Daoy (cell line): ENCODE results near the gene NPM1. TPM values are rescaled to one million over a fixed set of nuclear protein-coding genes. Genes with fewer than 3 reads are reported as not detected.
"Not testable (repeated sequence)": the region's sequence is repeated elsewhere in the genome, so short reads cannot be mapped to it uniquely, and the experiment has no call there.

Source experiments
- DNase-seq: peaks from one replicate; pipeline ENCODE4 v3.0.0-alpha.2; 2015; ENCODE audit warnings: low read depth
- total RNA-seq: library from RNA; depleted of rRNA; stranded (reverse); fragments of >200 nt; shearing (Covaris generic); gene quantifications from 2 replicates; pipeline ENCODE4 v1.2.3, GENCODE V29; 2014

The NPM1 gene
- total RNA-seq, 1 experiment from 2014 or later: 3,269 TPM

DNA sequence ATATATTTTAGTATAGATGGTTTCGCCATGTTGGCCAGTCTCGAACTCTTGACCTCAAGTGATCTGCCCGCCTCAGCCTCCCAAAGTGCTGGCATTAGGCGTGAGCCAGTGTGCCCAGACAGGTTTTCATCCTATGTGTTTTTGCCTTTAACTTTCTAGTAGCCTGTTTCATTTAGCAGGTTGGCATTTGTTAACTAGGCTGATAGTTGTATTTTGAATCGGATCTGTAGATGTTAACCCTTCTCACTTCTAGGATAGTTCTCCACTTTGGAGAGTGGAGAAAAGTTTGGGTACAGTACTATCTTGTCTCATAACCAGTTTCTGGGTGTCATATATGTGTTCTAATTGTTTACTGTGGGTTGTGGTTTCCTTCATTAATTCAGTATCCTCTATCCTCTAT is 24.5 kb downstream of the NPM1 start:
- no peak for DNase-seq

DNA sequence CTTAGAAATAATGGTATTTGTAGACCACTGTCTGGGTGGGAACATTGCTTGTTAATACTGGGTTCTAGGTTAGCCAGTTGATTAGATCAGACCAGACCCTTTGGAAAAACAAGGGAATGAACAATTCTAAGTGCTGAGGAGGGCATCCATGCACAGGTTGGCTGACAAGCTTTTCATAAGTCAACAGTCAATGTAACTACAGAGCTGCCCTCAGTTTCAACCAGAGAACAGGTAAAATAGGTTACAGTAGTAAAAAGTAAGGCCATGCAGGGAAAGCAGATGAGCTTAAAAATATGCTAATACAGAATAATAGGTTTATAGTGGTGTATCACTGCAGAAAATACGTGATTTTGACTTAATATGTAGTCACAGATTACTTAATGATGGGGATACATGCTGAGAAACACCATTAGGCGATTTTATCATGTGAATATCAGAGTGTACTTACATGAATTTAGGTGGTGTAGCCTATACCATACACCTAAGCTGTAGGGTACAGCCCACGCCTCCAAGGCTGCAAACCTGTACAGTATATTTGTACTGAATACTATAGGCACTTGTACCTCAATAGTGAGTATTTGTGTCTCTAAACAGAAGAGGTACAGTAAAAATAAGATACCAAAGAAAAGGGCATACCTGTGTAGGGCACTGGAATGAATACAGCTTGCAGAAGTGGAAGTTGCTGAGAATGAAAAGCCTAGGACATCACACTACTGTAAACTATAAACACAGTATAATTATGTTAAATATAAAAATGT is 25.7 kb downstream of the NPM1 start:
- no peak for DNase-seq

DNA sequence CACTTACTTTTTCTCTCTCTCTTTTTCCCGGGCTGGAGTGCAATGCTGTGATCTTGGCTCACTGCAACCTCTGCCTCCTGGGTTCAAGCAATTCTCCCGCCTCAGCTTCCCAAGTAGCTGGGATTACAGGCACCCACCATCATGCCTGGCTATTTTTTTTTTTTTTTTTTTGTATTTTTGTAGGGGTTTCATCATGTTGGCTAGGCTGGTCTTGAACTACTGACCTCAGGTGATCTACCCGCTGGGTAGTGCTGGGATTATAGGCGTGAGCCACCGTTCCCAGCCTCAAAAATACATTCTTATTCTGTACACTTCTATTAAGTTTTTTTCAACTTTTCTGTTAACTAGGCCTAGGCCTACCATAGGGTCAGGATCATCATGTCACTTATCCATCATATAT is 26.3 kb downstream of the NPM1 start:
- DNase-seq: not testable (repeated sequence)

DNA sequence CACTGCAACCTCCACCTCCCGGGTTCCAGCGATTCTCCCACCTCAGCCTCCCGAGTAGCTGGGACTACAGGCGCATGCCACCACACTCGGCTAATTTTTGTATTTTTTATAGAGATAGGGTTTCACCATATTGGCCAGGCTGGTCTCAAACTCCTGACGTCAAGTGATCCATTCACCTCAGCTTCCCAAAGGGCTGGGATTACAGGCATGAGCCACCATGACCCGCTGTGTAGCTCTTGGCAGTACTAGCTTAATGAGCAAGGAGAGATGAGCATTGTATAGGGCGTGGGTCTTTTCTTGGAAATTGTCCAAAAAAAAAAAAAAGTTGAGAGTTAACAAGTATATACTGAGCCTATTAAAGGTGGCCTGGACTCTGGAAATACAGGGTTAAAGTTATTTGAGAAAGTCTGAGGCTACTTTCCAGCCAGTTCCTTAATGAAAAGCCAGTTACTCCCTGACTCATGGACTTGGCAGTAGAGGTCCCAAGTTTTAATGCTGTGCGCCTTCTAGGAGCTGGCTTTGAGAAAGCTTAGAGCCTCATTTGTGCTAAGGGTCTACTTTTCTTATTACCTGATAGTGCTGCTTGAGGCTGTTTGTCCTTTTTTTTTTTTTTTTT is 27.6 kb downstream of the NPM1 start:
- peak; percentile 26 for DNase-seq

DNA sequence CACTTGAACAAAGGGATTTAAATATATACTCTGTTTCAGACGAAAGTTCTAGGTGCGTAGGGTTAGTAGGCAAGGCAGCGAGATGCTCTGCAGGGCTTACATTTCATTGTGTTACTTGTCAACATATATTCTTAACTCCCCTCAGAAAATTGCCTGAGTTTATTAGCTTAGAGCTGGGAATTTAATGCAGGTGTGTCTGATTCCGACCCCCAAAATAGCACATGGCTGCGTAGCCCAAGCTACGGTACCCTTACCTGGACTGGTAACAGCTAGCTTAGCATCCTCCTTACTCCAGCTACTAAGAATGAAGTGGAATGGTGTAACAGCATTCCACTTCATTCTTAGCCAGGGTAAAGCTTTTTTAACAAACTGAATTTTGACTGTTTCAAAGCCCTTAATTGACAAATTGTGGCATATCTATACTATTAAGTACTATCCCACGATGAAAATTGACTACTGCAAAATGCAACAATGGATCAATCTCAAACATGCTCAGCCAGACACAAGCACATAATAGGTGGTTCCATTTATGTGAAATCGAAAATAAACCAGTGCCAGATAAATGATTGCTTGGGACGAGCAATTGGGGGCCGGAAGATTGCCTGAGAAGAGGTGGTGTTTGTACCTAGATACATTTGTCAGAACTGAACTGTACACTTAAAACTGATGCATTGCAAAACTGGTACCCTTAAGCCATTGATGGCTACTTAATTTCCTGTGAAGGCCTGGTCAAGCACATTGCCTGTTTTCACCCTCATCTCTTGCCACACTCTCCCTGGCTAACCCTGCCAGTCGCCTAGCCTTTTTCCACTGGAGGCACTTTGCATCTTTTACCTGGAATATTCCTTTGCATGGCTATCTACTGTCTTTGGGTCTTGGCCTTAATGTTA is 28.8 kb downstream of the NPM1 start:
- no peak for DNase-seq

DNA sequence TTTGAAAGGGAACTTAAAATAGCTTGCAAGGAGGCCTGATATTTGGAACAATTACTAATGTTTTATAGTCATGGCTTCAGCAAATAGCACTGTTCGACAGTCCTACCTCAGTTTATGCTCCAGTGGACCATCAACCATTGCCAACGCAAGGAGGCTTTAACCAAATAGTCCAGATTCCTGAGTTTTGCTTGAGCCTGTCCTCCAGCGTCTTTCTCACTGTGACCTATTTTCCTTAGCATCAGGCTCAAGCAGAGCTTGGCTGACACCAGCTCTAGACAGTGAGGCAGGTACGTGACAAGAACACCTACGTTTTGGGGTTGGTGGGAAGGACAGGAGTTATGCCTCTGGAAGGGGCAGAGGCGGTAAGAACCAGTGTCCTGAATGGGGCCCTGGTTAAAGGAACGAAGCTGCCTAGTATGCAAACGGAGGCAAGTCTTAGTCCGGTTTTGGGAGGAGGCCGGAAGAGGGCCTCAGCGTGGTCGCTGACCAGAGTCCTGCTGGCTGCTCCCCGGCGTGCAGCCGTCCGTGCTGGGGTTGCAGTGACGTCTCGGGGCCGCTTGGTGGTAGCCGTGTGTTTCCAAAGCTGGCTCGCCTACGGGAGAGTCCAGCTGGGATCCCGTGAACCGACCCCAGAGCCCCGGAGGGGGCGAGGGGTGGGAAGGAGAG is 30.8 kb downstream of the NPM1 start:
- peak; percentile 86 for DNase-seq

DNA sequence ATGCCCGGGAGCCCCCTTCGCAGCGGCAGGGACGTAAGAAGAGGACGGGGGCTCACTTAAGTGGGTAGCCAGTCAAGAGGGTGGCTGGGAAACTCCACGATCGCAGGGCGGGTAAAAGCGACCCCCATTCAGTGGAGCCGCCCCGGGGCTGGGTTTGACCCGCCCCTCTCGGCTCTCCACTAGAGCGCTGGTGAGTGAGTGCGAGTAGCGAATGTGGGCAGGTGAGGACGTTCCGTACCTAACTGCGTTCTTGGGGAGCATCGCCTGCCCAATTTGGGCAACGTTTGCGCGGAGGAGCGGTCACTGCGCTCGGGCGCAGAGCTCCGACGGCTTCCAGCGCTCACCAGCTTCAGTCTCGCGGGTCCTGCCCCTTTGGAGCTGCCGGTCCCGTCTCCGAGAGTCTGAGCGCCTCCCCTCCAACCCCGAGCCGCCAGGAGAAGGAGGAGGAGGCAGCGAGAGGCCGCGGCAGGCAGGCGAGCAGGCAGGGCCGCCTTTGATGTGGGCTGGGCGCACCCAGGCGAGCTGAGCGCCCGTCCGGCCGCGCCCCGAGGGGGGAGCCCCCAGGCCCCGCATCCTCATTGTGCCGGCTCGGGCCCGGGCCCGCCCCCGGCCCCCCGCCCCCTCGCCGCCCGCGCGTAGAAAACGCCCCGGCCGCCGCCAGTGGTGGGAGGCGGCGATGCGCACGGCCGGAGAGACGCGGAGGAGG is 31.5 kb downstream of the NPM1 start, which contains the start of gene FGF18:
TSS of gene FGF18 (plus strand) at position 666 of the 706 bp plus-strand sequence. CDS start 553 bp downstream, outside the sequence.
- DNase-seq: peak; percentile 77

DNA sequence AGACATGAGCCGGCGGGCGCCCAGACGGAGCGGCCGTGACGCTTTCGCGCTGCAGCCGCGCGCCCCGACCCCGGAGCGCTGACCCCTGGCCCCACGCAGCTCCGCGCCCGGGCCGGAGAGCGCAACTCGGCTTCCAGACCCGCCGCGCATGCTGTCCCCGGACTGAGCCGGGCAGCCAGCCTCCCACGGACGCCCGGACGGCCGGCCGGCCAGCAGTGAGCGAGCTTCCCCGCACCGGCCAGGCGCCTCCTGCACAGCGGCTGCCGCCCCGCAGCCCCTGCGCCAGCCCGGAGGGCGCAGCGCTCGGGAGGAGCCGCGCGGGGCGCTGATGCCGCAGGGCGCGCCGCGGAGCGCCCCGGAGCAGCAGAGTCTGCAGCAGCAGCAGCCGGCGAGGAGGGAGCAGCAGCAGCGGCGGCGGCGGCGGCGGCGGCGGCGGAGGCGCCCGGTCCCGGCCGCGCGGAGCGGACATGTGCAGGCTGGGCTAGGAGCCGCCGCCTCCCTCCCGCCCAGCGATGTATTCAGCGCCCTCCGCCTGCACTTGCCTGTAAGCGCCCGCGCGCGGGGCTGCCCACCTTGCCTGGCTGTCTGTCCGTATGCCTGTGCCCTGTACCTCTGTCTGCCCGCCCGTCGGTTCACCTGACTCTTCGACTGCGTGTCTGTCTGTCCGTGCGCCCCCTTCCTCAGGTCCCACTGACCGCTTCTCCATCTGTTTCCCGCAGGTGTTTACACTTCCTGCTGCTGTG is 32.2 kb downstream of the NPM1 start:
- peak; percentile 60 for DNase-seq

DNA sequence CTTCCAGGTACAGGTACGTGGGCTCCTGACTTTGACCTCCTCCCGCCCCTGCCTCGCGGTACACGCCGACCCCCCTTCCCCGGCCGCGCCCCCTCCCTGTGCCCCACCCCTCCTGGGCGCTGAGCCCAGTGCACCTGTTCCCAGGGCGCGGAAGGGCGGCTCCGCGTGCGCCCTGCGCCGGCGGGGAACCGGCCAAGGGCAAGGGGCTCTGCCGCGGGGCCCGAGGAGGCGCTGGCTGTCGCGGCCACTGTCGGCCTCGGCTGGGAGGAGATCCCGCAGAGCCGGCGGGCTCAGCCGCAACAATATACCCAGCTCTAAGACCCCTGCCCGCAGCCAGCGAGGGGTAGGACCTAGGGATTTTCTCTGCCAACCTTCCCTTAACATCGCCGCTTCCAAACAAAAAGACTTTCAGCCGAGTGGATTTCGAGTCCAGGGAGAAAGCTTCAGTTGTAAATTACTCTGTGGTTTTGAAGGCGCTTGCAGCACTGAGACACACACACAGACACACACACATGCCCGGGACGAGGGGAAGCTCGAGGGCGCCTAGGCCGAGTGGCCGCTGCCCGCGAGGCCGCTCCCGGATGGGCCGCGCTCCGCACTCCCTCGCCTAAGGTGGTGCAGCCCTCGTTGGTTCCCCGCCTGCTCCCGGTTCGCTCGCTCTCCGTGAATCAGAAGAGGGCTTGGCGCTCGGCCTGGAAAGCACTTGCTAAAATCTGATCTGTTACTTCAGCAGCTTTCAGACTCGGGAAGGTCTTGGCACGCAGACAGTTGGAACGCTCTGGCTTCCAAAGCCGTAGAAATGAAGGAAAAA is 33.0 kb downstream of the NPM1 start:
- peak; percentile 75 for DNase-seq

DNA sequence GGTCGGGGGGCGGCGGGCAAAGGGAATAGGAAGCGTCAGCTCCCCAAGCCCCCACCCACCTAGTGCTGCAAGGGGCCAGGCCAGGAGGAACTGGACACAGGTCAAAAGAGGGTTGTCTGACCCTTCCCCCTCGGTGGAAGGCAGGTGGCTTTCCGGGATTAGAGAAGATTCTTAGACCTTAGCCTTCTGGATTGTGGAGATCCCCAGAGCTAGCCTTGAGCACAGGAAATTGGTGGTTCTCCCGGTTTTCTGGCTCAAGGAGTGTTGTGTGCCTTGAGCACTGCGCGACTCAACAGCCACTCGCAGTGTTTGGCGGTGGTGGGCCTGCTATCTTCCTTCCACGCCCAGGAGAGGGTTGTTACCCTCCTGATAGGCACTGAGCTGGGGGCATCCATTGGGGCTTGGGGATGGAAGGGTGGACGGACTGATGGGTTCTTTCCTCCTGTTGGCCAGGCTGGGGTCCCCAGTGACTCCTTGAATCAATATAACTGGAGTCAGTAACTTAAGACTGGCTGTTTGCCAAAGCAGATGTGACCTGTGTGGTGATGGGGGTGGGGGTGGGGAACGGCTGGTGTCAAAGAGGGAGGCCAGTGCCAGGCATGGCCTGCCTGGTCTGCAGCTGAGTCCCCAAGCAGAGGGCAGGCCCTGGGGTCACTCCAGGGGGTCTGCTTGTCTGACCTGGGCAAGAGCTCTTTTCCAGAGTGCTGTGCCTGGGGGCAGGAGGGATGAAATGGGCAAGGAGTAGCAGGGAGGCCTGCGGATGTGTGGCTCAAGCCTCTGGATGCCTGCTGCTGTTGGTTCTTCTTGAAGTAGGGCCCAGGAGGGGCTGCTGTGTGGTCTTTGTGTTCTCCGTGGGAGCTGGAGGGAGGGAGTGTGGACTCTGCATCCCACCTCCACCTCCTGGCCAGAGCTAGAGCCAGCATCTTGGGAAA is 33.9 kb downstream of the NPM1 start:
- no peak for DNase-seq

DNA sequence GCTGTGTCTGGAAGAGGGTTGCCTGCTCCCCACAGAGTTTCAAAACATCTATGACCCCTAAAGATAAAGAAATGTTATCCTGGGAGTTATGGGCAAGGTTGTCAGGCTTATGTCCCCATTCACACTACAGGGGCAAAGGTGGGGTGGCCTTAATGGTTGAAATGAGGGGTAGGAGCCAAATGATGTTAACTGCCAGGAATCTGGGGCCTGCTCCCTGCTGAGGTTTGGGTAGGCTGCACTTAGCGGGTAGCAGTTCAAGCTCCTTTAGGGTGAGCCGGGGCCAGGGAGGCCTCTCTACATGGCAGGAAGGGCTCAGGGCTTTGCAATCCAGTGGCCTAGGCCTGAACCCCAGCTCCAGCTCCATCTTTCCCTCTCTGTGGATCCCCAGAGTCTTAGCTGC is 34.8 kb downstream of the NPM1 start:
- DNase-seq: no peak

DNA sequence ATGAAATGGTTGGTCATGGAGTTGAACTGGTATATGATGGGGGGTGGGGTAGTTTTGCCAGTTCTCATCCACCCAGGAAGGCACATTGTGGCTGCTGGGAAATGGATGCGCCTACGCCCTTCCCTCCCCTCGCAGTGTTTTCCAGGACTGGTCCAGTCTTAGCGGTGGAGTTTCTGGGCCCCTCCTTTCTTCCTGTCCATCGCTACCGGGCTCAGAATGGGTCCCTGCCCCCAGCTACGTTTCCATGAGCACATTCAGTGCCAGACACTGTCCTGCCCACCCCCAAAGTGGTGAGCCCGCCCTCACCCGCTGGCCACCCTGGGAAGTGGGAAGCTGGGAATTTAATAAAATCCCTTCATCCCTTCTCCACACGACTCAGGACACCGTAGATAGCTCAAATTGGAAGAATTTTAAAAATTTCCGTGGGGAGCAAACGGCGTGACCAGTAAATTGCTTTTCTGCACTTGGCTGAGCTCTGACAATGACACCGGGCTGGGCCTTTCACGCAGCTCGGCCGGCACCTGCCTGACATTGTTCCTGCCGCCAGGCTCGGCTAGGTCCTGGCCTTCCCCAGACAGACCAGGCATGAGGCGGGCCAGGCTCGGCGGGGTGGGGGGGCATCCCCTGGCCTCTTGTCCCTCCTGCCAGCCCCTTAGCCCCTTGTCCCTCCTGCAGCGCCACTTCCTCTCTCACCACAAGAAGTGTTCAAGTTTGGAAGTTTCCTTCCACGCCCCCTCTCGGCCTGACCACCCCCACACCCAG is 35.4 kb downstream of the NPM1 start:
- DNase-seq: no peak

DNA sequence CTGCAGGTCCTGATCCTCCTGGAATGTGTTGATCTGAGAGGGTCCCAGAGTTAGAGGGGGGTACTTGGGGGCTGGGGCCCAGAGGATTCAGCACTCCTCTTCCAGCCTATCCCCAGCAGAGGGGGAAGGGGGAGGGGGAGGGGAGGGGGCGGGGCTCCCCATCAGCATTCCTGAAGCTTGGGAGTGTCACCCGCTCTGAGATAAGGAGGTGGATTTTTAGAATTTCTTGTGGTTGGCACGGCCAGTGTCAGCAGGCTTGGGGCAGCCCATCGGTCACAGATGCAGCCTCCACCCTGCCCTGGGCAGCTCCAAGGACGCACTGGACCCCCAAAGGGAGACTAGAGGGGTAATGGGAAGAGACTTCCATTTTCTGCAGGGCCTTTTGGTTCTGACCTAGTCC is 37.1 kb downstream of the NPM1 start:
- DNase-seq: no peak

DNA sequence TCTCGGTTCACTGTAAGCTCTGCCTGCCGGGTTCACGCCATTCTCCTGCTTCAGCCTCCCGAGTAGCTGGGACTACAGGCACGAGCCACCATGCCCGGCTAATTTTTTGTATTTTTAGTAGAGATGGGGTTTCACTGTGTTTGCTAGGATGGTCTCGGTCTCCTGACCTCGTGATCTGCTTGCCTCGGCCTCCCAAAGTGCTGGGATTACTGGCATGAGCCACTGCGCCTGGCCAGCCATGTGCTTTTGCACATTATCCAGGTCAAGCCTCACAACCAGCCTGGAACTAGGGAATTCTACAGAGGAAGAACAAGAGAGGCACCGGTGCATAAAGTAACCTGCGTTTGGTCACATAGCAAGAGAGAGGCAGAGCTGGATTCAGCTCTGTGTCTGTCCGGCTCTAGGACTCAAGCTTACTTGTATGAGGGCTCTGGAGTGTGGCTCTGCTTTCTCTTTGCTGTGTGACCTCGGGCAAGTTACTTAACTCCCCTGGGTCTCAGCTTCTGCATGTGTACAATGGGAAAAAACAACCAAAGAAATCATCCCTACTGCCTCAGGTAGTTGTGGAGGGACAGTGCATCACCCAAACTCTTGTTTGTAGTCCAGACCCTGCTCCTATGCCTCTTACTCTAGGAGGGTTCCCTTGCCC is 38.1 kb downstream of the NPM1 start:
- DNase-seq: no peak

DNA sequence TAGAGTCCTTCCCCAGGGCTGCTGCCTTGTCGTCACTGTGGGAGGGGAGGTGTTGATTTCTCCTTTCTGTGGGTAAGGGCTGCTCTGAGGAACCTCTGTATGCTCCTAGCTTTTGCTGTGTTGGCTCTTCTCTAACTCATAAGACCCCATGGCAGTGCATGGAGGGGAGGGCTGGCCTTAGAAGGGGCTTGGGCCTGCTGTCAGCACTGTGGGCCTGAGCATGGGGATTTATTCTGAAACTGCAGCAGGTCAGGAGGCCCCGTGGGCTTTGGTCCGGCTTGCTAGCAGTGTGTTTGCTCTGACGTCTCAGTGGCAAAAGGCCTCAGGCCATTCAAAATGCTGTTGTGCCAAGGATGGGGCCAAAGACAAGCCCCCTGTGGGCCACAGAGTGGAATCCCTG is 38.6 kb downstream of the NPM1 start:
- no peak for DNase-seq

DNA sequence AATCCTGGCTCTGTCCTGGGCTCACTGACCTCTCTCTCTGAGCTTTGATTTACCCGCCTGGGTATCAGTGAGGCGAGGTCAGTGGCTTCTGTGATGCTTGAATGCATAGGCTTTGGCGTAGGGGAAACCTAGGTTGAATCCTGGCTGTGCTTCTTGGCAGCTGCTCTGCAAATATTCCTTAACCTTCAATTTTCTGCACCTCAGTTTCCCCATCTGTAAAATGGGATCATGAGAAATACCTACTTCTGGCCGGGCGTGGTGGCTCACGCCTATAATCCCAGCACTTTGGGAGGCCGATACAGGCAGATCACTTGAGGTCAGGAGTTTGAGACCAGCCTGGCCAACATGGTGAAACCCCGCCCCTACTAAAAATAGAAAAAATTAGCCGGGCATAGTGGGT is 39.0 kb downstream of the NPM1 start:
- DNase-seq: no peak
